Neural cell (in vitro differentiated cells): ENCODE measurements around the gene ZNF789. TPM values are rescaled to one million over a fixed set of nuclear protein-coding genes. Genes with fewer than 3 reads are reported as not detected.

Experiments
- H2AFZ ChIP-seq: fragments of 200-600, 300-800 bp; sonication (generic), shearing (Covaris generic); 2 replicates; pipeline ENCODE4 v1.6.0; 2014; ENCODE audit warnings: low read depth, mild to moderate bottlenecking, antibody characterized with exemption, low read length, moderate library complexity
- H3F3A ChIP-seq: fragments of 200-600 bp; shearing (Covaris generic); 2 replicates; pipeline ENCODE4 v1.6.1; 2016; ENCODE audit warnings: mild to moderate bottlenecking, moderate library complexity, mixed read lengths, antibody characterized with exemption, low read length; ENCODE audit not compliant: insufficient read depth, poor library complexity, severe bottlenecking
- H3K27ac ChIP-seq: fragments of 200-600, 300-800 bp; sonication (generic), shearing (Covaris generic); 2 replicates; pipeline ENCODE4 v1.5.1; 2014; ENCODE audit warnings: mild to moderate bottlenecking, low read length, moderate library complexity
- H3K27me3 ChIP-seq: fragments of 300-800, 200-600 bp; sonication (generic), shearing (Covaris generic); 2 replicates; pipeline ENCODE4 v1.6.0; 2014; ENCODE audit warnings: mild to moderate bottlenecking, low read depth, low read length, moderate library complexity; ENCODE audit not compliant: insufficient read depth
- H3K36me3 ChIP-seq: fragments of 300-800, 200-600 bp; sonication (generic), shearing (Covaris generic); 2 replicates; pipeline ENCODE4 v1.5.1; 2014; ENCODE audit warnings: mild to moderate bottlenecking, antibody characterized with exemption, low read length, moderate library complexity; ENCODE audit not compliant: insufficient read depth
- H3K4me2 ChIP-seq: fragments of 300-800, 200-600 bp; sonication (generic), shearing (Covaris generic); 2 replicates; pipeline ENCODE4 v1.6.0; 2014; ENCODE audit warnings: mild to moderate bottlenecking, low read length
- H3K4me3 ChIP-seq: fragments of 300-800, 200-600 bp; sonication (generic), shearing (Covaris generic); 2 replicates; pipeline ENCODE4 v1.5.1; 2014; ENCODE audit warnings: mild to moderate bottlenecking, low read length, moderate library complexity
- H3K79me2 ChIP-seq: fragments of 200-600 bp; shearing (Covaris generic); replicated peaks from 2 replicates; pipeline ENCODE4 v1.6.0; 2014; ENCODE audit warnings: mild to moderate bottlenecking, low read length, moderate library complexity; ENCODE audit not compliant: insufficient read depth
- H3K9ac ChIP-seq: fragments of 300-800, 200-600 bp; sonication (generic), shearing (Covaris generic); 2 replicates; pipeline ENCODE4 v1.6.1; 2016; ENCODE audit warnings: mild to moderate bottlenecking, low read length, mixed read lengths
- H3K9me2 ChIP-seq: fragments of 200-600 bp; shearing (Covaris generic); 2 replicates; pipeline ENCODE4 v1.6.1; 2016; ENCODE audit warnings: mild to moderate bottlenecking, low read length, mixed read lengths; ENCODE audit not compliant: insufficient read depth
- H3K9me3 ChIP-seq: fragments of 200-600, 300-800 bp; sonication (generic), shearing (Covaris generic); 2 replicates; pipeline ENCODE4 v1.6.1; 2016; ENCODE audit warnings: mild to moderate bottlenecking, mixed run types, low read length, moderate library complexity, mixed read lengths
- H4K20me1 ChIP-seq: fragments of 200-600 bp; shearing (Covaris generic); 2 replicates; pipeline ENCODE4 v1.6.1; 2016; ENCODE audit warnings: mild to moderate bottlenecking, mixed run types; ENCODE audit not compliant: insufficient read depth
- CTCF ChIP-seq: fragments of 450-650 bp; IDR thresholded peaks from 2 replicates; pipeline ENCODE4 v1.5.1; 2014; ENCODE audit warnings: antibody characterized with exemption, mild to moderate bottlenecking, moderate library complexity; ENCODE audit not compliant: poor library complexity, severe bottlenecking
- EP300 ChIP-seq: fragments of 450-650 bp; conservative IDR thresholded peaks from 2 replicates; pipeline ENCODE4 v1.6.1; 2014; ENCODE audit warnings: antibody characterized with exemption, mild to moderate bottlenecking, moderate library complexity; ENCODE audit not compliant: poor library complexity, severe bottlenecking
- EZH2 ChIP-seq: fragments of 200-600, 300-800 bp; shearing (Covaris generic), sonication (generic); IDR thresholded peaks from 2 replicates; pipeline ENCODE4 v1.6.1; 2014; ENCODE audit warnings: antibody characterized with exemption, low read length, borderline replicate concordance, mild to moderate bottlenecking; ENCODE audit not compliant: insufficient read depth, poor library complexity, severe bottlenecking
- MXI1 ChIP-seq: fragments of 450-650 bp; conservative IDR thresholded peaks from 2 replicates; pipeline ENCODE4 v1.6.1; 2014; ENCODE audit warnings: antibody characterized with exemption, mild to moderate bottlenecking; ENCODE audit not compliant: poor library complexity, severe bottlenecking
- POLR2AphosphoS5 ChIP-seq: IDR thresholded peaks from 2 replicates; pipeline ENCODE4 v1.6.1; 2012
- RAD21 ChIP-seq: fragments of 450-650 bp; conservative IDR thresholded peaks from 2 replicates; pipeline ENCODE4 v1.6.1; 2014; ENCODE audit warnings: antibody characterized with exemption, mild to moderate bottlenecking, moderate library complexity
- REST ChIP-seq: IDR thresholded peaks from 2 replicates; pipeline ENCODE4 v1.6.1; 2012; ENCODE audit warnings: borderline replicate concordance
- SMC3 ChIP-seq: fragments of 450-650 bp; conservative IDR thresholded peaks from 2 replicates; pipeline ENCODE4 v1.6.1; 2014; ENCODE audit warnings: antibody characterized with exemption, mild to moderate bottlenecking, moderate library complexity; ENCODE audit not compliant: poor library complexity
- TAF1 ChIP-seq: IDR thresholded peaks from 2 replicates; pipeline ENCODE4 v1.6.1; 2012; ENCODE audit warnings: low read depth
- polyA plus RNA-seq: library from polyadenylated mRNA; depleted of rRNA; stranded (reverse); fragments of >200 nt; gene quantifications from 2 replicates; pipeline ENCODE4 v1.2.3, GENCODE V29; 2014

ZNF789 gene
- polyA plus RNA-seq, 1 donor from 2014 or later: 49.9 TPM

GRCh38 chr7:99498546-99498944 is 25.9 kb downstream of the ZNF789 start:
- Histone ChIP-seq H3K4me2 (peak overlapping the region; percentile 65), H3K4me3 (peak overlapping the region; percentile 93), H2AFZ (no peak overlapping the region), H3K79me2 (peaks cover 32% of the 10 kb centered on the region), H3K9me2 (no peaks in the 10 kb centered on the region), H3F3A (no peaks in the 10 kb centered on the region), H3K27ac (no peak overlapping the region), H3K9me3 (no peaks in the 10 kb centered on the region), H3K36me3 (peaks cover 9% of the 10 kb centered on the region), H3K27me3 (no peaks in the 10 kb centered on the region), H3K9ac (no peak overlapping the region), H4K20me1 (no peaks in the 10 kb centered on the region)
- TF ChIP-seq MXI1: no peak
- no peak for TF ChIP-seq CTCF
- TF ChIP-seq SMC3: no peak
- no peak for TF ChIP-seq REST
- TF ChIP-seq EZH2: no peak
- no peak for TF ChIP-seq RAD21
- no peak for TF ChIP-seq POLR2AphosphoS5
- TF ChIP-seq EP300: no peak
- no peak for TF ChIP-seq TAF1

GRCh38 chr7:99499371-99499720 is 26.7 kb downstream of the ZNF789 start:
- Histone ChIP-seq H3F3A (no peaks in the 10 kb centered on the region), H3K79me2 (peaks cover 32% of the 10 kb centered on the region), H3K4me3 (peak overlapping the region; percentile 93), H3K4me2 (peak overlapping the region; percentile 40), H3K9ac (peak overlapping the region; percentile 73), H3K9me2 (no peaks in the 10 kb centered on the region), H3K9me3 (no peaks in the 10 kb centered on the region), H3K27ac (peak overlapping the region; percentile 67), H4K20me1 (no peaks in the 10 kb centered on the region), H3K36me3 (peaks cover under 1% of the 10 kb centered on the region), H2AFZ (peak overlapping the region; percentile 22), H3K27me3 (no peaks in the 10 kb centered on the region)
- TF ChIP-seq TAF1 (no peak), REST (no peak), EP300 (no peak), MXI1 (no peak), RAD21 (no peak), CTCF (no peak), SMC3 (no peak), EZH2 (no peak), POLR2AphosphoS5 (no peak)
